EL (cell line): ENCODE data around the gene NR2E1.

Experiments used
- DNase-seq: peaks from one replicate; pipeline ENCODE4 v3.0.0-alpha.2; 2016

Gene NR2E1

GRCh38 chr6:108211671-108212070 lies 45.8 kb downstream of the NR2E1 start:
- no peak for DNase-seq

- no peak for DNase-seq
Measured at GRCh38 chr6:108222064-108222463, 56.2 kb downstream of the NR2E1 start.

DNA sequence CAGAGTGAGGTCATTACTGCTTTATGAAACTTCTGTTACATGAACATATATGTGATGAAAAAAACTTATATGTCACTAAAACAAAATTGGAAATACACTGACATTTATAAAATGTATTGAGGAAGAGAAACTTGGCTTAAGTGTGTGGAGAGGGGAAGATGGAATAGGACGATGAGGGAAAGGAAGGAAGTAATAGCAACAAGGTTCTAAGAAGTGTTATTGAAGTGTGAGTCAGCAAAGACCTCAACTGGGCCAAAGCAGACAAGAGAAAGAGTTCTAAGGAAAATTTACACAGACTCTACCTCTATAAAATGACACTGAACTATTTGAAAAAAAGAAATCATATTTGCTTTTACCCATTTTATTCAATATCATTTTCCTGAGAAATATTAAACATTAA lies 56.7 kb downstream of the NR2E1 start:
- DNase-seq: no peak

- DNase-seq: no peak
Measured at GRCh38 chr6:108227290-108227689, 61.5 kb downstream of the NR2E1 start.

GRCh38 chr6:108228416-108228815 lies 62.6 kb downstream of the NR2E1 start:
- no peak for DNase-seq

GRCh38 chr6:108235127-108235526 lies 69.3 kb downstream of the NR2E1 start:
- DNase-seq: no peak

- no peak for DNase-seq
Measured at GRCh38 chr6:108236791-108237190, 71.0 kb downstream of the NR2E1 start.

- no peak for DNase-seq
Measured at GRCh38 chr6:108238322-108238721, 72.5 kb downstream of the NR2E1 start.
